Thyroid gland (tissue), 4 donors: Measurements from ENCODE around the gene ODAD3. TPM values are rescaled to one million over a fixed set of nuclear protein-coding genes. Genes with fewer than 3 reads are reported as not detected.
"Not testable (repeated sequence)": the region's sequence is repeated elsewhere in the genome, so short reads cannot be mapped to it uniquely, and the experiment has no call there.

ENCODE experiments used
- DNase-seq, 2 donors: peaks; one replicate each; pipeline ENCODE4 v3.0.0-alpha.2; 2019
- H3K27ac ChIP-seq, 3 donors: fragments of 200-600 bp; sonication (generic); 1 replicate in 2 of 3; 2 replicates in 1 of 3; pipeline ENCODE4 v1.5.1; 2016 to 2019; ENCODE audit warnings: mild to moderate bottlenecking in 1 of 3, moderate library complexity in 1 of 3
- H3K27me3 ChIP-seq: fragments of 200-600 bp; sonication (generic); one replicate; pipeline ENCODE4 v1.5.1; 2019
- H3K36me3 ChIP-seq, 2 donors: fragments of 200-600 bp; sonication (generic); one replicate each; pipeline ENCODE4 v1.5.1; 2016 to 2019
- H3K4me1 ChIP-seq, 2 donors: fragments of 200-600 bp; sonication (generic); one replicate each; pipeline ENCODE4 v1.5.1; 2017 to 2019
- H3K4me3 ChIP-seq, 3 donors: fragments of 200-600 bp; sonication (generic); replicated peaks in 1 of 3; 1 replicate in 2 of 3; 2 replicates in 1 of 3; pipeline ENCODE4 v1.5.1; 2016; ENCODE audit warnings: mild to moderate bottlenecking in 1 of 3
- H3K9me3 ChIP-seq: fragments of 200-600 bp; sonication (generic); one replicate; pipeline ENCODE4 v1.5.1; 2017
- CTCF ChIP-seq, 6 experiments: fragments of 200-600 bp in 3 of 6; fragments of 450-650 bp in 3 of 6; sonication (generic) in 3 of 6; IDR thresholded peaks; one replicate each; pipeline ENCODE4 v1.5.1; 2016 to 2019; ENCODE audit warnings: antibody characterized with exemption in 6 of 6, mild to moderate bottlenecking in 2 of 6, inconsistent platforms in 1 of 6, moderate library complexity in 1 of 6
- POLR2A ChIP-seq, 2 donors: fragments of 450-650 bp; IDR thresholded peaks; one replicate each; pipeline ENCODE4 v1.6.1; 2017; ENCODE audit warnings: antibody characterized with exemption in 2 of 2, mild to moderate bottlenecking in 2 of 2, moderate library complexity in 1 of 2
- WGBS, 2 donors: methylation state at CpG; one replicate each; pipeline ENCODE4 v1.1.5; 2017; 5-methylcytosine and 5-hydroxymethylcytosine counted together
- intact Hi-C: fragments of 100-400 bp; cut with DNase I; formaldehyde crosslinking; loops from one replicate; pipeline ENCODE4 v1.15.1; 2023
- total RNA-seq, 4 donors: library from RNA; depleted of rRNA; stranded (reverse); fragments of >200 nt; gene quantifications; one replicate each; pipeline ENCODE4 v1.2.3, GENCODE V29; 2016

ODAD3 gene
- total RNA-seq, 4 donors from 2014 or later = 0.96 to 6.8 (median 3.8) TPM

GRCh38 chr19:11410682-11411081 lies 24.2 kb downstream of the ODAD3 start:
- Histone ChIP-seq H3K27me3 (no peaks in the 10 kb centered on the region), H3K4me1 (no peaks in the 10 kb centered on the region), H3K9me3 (no peaks in the 10 kb centered on the region), H3K36me3 (peaks cover 7 to 8% of the 10 kb centered on the region in 2 donors), H3K27ac (no peak overlapping the region), H3K4me3 (no peak overlapping the region)
- DNase-seq = no peak
- 76 to 86% methylated on average over 8 of the region's 8 CpGs for WGBS, 2 donors
- intact Hi-C loops = no loop called here
- TF ChIP-seq POLR2A (IDR thresholded peaks at IDR 0.05) (no peak), CTCF (IDR thresholded peaks at IDR 0.05) (no peak)

GRCh38 chr19:11408591-11408990 lies 26.3 kb downstream of the ODAD3 start:
- H3K9me3 ChIP-seq = no peaks in the 10 kb centered on the region
- no peaks in the 10 kb centered on the region for H3K4me1 ChIP-seq
- no peak overlapping the region for H3K4me3 ChIP-seq
- TF ChIP-seq POLR2A (IDR thresholded peaks at IDR 0.05) (no peak), CTCF (IDR thresholded peaks at IDR 0.05) (no peak)
- H3K27ac ChIP-seq = no peak overlapping the region
- WGBS, 2 donors = 88 to 93% methylated on average over 4 of the region's 4 CpGs
- peaks cover 16 to 23% of the 10 kb centered on the region in 2 donors for H3K36me3 ChIP-seq
- H3K27me3 ChIP-seq = no peaks in the 10 kb centered on the region
- DNase-seq = no peak
- intact Hi-C loops = no loop called here

- H3K4me1 ChIP-seq, H3K9me3 ChIP-seq, DNase-seq, H3K4me3 ChIP-seq, H3K27ac ChIP-seq, H3K27me3 ChIP-seq, intact Hi-C loops: not testable (repeated sequence)
- 89 to 91% methylated on average over 11 to 12 of the region's 12 CpGs for WGBS, 2 donors
- peaks cover 26 to 33% of the 10 kb centered on the region in 2 donors for H3K36me3 ChIP-seq
Measured at GRCh38 chr19:11406703-11407236, 28.2 kb downstream of the ODAD3 start.

DNA sequence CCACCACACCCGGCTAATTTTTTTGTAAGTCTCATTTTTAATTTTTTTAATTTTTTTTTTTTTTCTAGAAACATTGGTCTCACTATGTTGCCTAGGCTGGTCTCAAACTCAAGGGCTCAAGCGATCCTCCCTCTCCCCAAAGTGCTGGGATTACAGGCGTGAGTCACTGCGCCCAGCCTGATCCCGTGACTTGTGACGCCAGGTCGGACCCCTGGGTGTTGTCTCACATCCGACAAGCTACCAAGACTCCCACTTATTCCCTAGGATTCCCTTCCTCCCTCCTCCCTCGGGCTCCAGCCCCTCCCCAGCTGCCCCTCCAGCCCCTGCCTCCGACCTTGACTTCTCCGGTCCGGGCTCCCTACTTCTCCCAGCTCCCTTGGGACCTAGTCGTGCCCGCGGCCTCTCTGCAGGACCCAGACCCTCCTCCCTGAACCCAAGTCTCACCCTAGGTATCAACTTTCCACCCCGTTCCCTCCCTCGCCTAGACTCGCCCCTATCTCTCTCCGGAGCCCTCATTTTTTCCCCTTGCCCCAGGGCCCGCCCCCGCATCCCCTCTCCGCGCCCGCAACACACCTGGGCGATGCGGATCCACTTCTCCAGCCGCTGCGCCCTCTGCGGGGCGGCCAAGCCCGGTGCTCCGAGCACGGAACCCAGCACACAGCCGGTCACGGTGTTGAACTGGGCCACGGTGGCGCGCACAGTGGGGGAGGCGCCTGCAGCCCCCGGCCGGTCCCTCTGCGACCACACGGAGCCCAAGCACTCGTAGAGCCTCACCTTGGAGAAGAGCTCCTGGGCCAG lies 28.9 kb downstream of the ODAD3 start:
- no peak for DNase-seq
- no peak overlapping the region for H3K4me3 ChIP-seq

GRCh38 chr19:11404588-11405222 lies 30.2 kb downstream of the ODAD3 start:
- TF ChIP-seq CTCF (IDR thresholded peaks at IDR 0.05) = no peak
- no peak for TF ChIP-seq POLR2A (IDR thresholded peaks at IDR 0.05)
- intact Hi-C loops = no loop called here
- DNase-seq = no peak

More for the DNA sequence above, 28.9 kb downstream of the ODAD3 start:
- Histone ChIP-seq H3K36me3 (peaks cover 28 to 37% of the 10 kb centered on the region in 2 donors), H3K27me3 (no peaks in the 10 kb centered on the region), H3K9me3 (no peaks in the 10 kb centered on the region), H3K4me1 (no peaks in the 10 kb centered on the region), H3K27ac (no peak overlapping the region)
- intact Hi-C loops = no loop called here
- WGBS, 2 donors = 79 to 83% methylated on average over 33 to 37 of the region's 44 CpGs
- no peak for TF ChIP-seq POLR2A (IDR thresholded peaks at IDR 0.05)
- TF ChIP-seq CTCF (IDR thresholded peaks at IDR 0.05) = no peak

More at GRCh38 chr19:11404588-11405222, 30.2 kb downstream of the ODAD3 start:
- Histone ChIP-seq H3K4me1 (no peaks in the 10 kb centered on the region), H3K9me3 (no peaks in the 10 kb centered on the region), H3K27ac (no peak overlapping the region), H3K27me3 (no peaks in the 10 kb centered on the region), H3K36me3 (peaks cover 35 to 44% of the 10 kb centered on the region in 2 donors), H3K4me3 (no peak overlapping the region)
- 75 to 76% methylated on average over 9 of the region's 9 CpGs for WGBS, 2 donors
